ENCODE data around the gene TBCCD1. TPM values are rescaled to one million over a fixed set of nuclear protein-coding genes. Genes with fewer than 3 reads are reported as not detected.

Gene TBCCD1
- total and polyA plus RNA-seq, 4 experiments from 2014 or later = 20.1 to 28.6 (median 20.7) TPM

DNA sequence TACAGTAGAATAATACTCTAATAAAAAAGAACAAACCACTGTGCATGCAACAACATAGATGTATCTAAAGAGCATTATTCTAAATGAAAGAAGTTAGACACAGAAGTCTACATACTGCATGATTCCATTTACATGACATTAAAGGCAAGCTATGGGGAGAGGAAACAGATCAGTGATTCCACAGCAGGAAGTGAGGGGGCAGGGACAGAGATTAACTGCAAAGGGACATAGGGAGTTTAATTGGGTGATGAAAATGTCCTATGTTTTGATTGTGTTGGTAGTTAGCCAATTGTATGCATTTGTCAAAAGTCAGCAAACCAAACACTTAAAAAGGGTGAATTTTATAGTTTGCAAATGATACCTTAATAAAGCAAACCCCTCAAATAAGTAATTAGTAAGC is 36.7 kb downstream of the TBCCD1 start:
- Histone ChIP-seq H3K27me3 (ENCODE audit: insufficient read depth, low read length) (no peaks in the 10 kb centered on the region), H3K4me1 (ENCODE audit: insufficient read depth, low read length) (peaks cover 40% of the 10 kb centered on the region), H3K36me3 (ENCODE audit: insufficient read depth, low read length) (no peaks in the 10 kb centered on the region), H3K9me3 (ENCODE audit: control insufficient read depth in 1 of 2, low read length in 2 of 2) (no peaks in the 10 kb centered on the region), H3K4me3 (ENCODE audit: low read length in 2 of 2) (no peak overlapping the region), H3K27ac (ENCODE audit: low read depth, low read length) (no peak overlapping the region)
- no peak for DNase-seq
- H3K36me3 Mint-ChIP-seq = peaks cover 0 to 11% of the 10 kb centered on the region in 2 donors
- ChIA-PET CTCF (ENCODE audit: partially characterized antibody) (interaction anchor here (3.9 kb wide), 1 partner anchor 9 kb away, joined by 29 read pairs; no protein-coding TSS in a partner anchor), POLR2A (ENCODE audit: partially characterized antibody) (no interaction called here)
- H3K4me3 Mint-ChIP-seq = no peak overlapping the region
- no peaks in the 10 kb centered on the region for H3K9me3 Mint-ChIP-seq
- no peaks in the 10 kb centered on the region for H3K27me3 Mint-ChIP-seq
- H3K4me1 Mint-ChIP-seq = peaks cover 23 to 56% (median 40%) of the 10 kb centered on the region in 4 donors
- peak overlapping the region in 2 of 7 donors; percentile 10 to 21 for H3K27ac Mint-ChIP-seq
- intact Hi-C loops (cut with micrococcal nuclease) = no loop called here

GRCh38 chr3:186529201-186529999 is 37.7 kb downstream of the TBCCD1 start:
- H3K4me3 Mint-ChIP-seq = peak overlapping the region in 1 of 8 donors; percentile 29
- POLR2A ChIA-PET (ENCODE audit: partially characterized antibody) = interaction anchor here (0.8 to 0.9 kb wide), 2 partner anchors 11 to 13 kb away, joined by 3 to 4 read pairs; no protein-coding TSS in a partner anchor
- H3K4me1 ChIP-seq (ENCODE audit: insufficient read depth, low read length) = peaks cover 33% of the 10 kb centered on the region

GRCh38 chr3:186526256-186526606 is 40.9 kb downstream of the TBCCD1 start:
- Mint-ChIP-seq H3K27me3 (no peaks in the 10 kb centered on the region), H3K27ac (peak overlapping the region in 1 of 7 donors; percentile 5), H3K4me1 (peaks cover 14 to 33% (median 25%) of the 10 kb centered on the region in 4 donors), H3K36me3 (peaks cover 0 to 15% of the 10 kb centered on the region in 2 donors), H3K4me3 (no peak overlapping the region), H3K9me3 (no peaks in the 10 kb centered on the region)
- ChIA-PET CTCF (ENCODE audit: partially characterized antibody) (interaction anchor here (1.4 kb wide), 1 partner anchor 9 kb away, joined by 7 read pairs; no protein-coding TSS in a partner anchor), POLR2A (ENCODE audit: partially characterized antibody) (no interaction called here)
- no peak for DNase-seq
- H3K27ac ChIP-seq (ENCODE audit: low read depth, low read length) = no peak overlapping the region
- peaks cover 19% of the 10 kb centered on the region for H3K4me1 ChIP-seq (ENCODE audit: insufficient read depth, low read length)
- H3K27me3 ChIP-seq (ENCODE audit: insufficient read depth, low read length) = no peaks in the 10 kb centered on the region
- H3K36me3 ChIP-seq (ENCODE audit: insufficient read depth, low read length) = no peaks in the 10 kb centered on the region
- H3K4me3 ChIP-seq (ENCODE audit: low read length in 2 of 2) = no peak overlapping the region
- intact Hi-C loops (cut with micrococcal nuclease) = no loop called here
- no peaks in the 10 kb centered on the region for H3K9me3 ChIP-seq (ENCODE audit: control insufficient read depth in 1 of 2, low read length in 2 of 2)

More at GRCh38 chr3:186529201-186529999, 37.7 kb downstream of the TBCCD1 start:
- Histone ChIP-seq H3K27me3 (ENCODE audit: insufficient read depth, low read length) (no peaks in the 10 kb centered on the region), H3K9me3 (ENCODE audit: control insufficient read depth in 1 of 2, low read length in 2 of 2) (no peaks in the 10 kb centered on the region), H3K4me3 (ENCODE audit: low read length in 2 of 2) (no peak overlapping the region), H3K36me3 (ENCODE audit: insufficient read depth, low read length) (no peaks in the 10 kb centered on the region), H3K27ac (ENCODE audit: low read depth, low read length) (no peak overlapping the region)
- intact Hi-C loops (cut with micrococcal nuclease) = no loop called here
- DNase-seq = no peak
- Mint-ChIP-seq H3K9me3 (no peaks in the 10 kb centered on the region), H3K27ac (peak overlapping the region in 3 of 7 donors; percentile 5 to 26 (median 7)), H3K36me3 (peaks cover 0 to 11% of the 10 kb centered on the region in 2 donors), H3K4me1 (peaks cover 14 to 45% (median 31%) of the 10 kb centered on the region in 4 donors), H3K27me3 (no peaks in the 10 kb centered on the region)
- CTCF ChIA-PET (ENCODE audit: partially characterized antibody) = interaction anchor here (1.1 to 3.9 kb wide), 3 partner anchors 10 to 88 kb away, joined by 3 to 29 read pairs (median 4); no protein-coding TSS in a partner anchor

- H3K27ac ChIP-seq (ENCODE audit: low read depth, low read length) = no peak overlapping the region
- Mint-ChIP-seq H3K27ac (no peak overlapping the region), H3K9me3 (no peaks in the 10 kb centered on the region), H3K27me3 (no peaks in the 10 kb centered on the region), H3K36me3 (peaks cover 0 to 15% of the 10 kb centered on the region in 2 donors), H3K4me3 (no peak overlapping the region), H3K4me1 (peaks cover 20 to 34% (median 27%) of the 10 kb centered on the region in 4 donors)
- ChIA-PET CTCF (ENCODE audit: partially characterized antibody) (interaction anchor here (0.6 to 1.4 kb wide), 2 partner anchors 9 to 11 kb away, joined by 3 to 7 read pairs; no protein-coding TSS in a partner anchor), POLR2A (ENCODE audit: partially characterized antibody) (no interaction called here)
- no peaks in the 10 kb centered on the region for H3K27me3 ChIP-seq (ENCODE audit: insufficient read depth, low read length)
- H3K36me3 ChIP-seq (ENCODE audit: insufficient read depth, low read length) = no peaks in the 10 kb centered on the region
- H3K4me3 ChIP-seq (ENCODE audit: low read length in 2 of 2) = no peak overlapping the region
- intact Hi-C loops (cut with micrococcal nuclease) = no loop called here
- H3K4me1 ChIP-seq (ENCODE audit: insufficient read depth, low read length) = peaks cover 25% of the 10 kb centered on the region
- no peak for DNase-seq
- H3K9me3 ChIP-seq (ENCODE audit: control insufficient read depth in 1 of 2, low read length in 2 of 2) = no peaks in the 10 kb centered on the region
These were observed 41.5 kb downstream of the TBCCD1 start for GRCh38 chr3:186525369-186526255.

DNA sequence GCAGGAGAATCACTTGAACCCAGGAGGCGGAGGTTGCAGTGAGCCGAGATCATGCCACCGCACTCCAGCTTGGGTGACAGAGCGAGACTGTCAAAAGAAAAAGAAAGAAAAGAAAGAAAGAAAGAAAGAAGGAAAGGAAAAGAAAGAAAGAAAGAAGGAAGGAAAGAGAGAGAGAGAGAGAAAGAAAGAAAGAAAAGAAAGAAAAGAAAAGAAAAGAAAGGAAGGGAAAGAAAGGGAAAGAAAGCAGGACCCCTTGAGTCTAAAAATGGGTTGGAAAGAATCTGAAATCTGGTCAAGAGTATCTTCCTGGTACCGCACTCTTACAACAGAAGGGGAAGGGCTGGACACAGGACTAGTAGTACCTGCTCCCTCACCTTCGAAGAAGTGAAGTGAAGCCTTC is 42.5 kb downstream of the TBCCD1 start:
- POLR2A ChIA-PET (ENCODE audit: partially characterized antibody) = no interaction called here
- H3K27me3 Mint-ChIP-seq = no peaks in the 10 kb centered on the region
- H3K4me1 ChIP-seq (ENCODE audit: insufficient read depth, low read length) = peaks cover 27% of the 10 kb centered on the region
- CTCF ChIA-PET (ENCODE audit: partially characterized antibody) = interaction anchor here (0.6 kb wide), 1 partner anchor 12 kb away, joined by 3 read pairs; no protein-coding TSS in a partner anchor
- H3K9me3 ChIP-seq (ENCODE audit: control insufficient read depth in 1 of 2, low read length in 2 of 2) = no peaks in the 10 kb centered on the region
- intact Hi-C loops (cut with micrococcal nuclease) = no loop called here
- peak overlapping the region in 1 of 7 donors; percentile 68 for H3K27ac Mint-ChIP-seq
- H3K4me1 Mint-ChIP-seq = peaks cover 19 to 39% (median 29%) of the 10 kb centered on the region in 4 donors
- no peak for DNase-seq
- H3K9me3 Mint-ChIP-seq = no peaks in the 10 kb centered on the region
- H3K4me3 Mint-ChIP-seq = no peak overlapping the region
- no peaks in the 10 kb centered on the region for H3K36me3 ChIP-seq (ENCODE audit: insufficient read depth, low read length)
- no peak overlapping the region for H3K4me3 ChIP-seq (ENCODE audit: low read length in 2 of 2)
- H3K27ac ChIP-seq (ENCODE audit: low read depth, low read length) = no peak overlapping the region
- H3K36me3 Mint-ChIP-seq = peaks cover 0 to 15% of the 10 kb centered on the region in 2 donors
- H3K27me3 ChIP-seq (ENCODE audit: insufficient read depth, low read length) = no peaks in the 10 kb centered on the region

DNA sequence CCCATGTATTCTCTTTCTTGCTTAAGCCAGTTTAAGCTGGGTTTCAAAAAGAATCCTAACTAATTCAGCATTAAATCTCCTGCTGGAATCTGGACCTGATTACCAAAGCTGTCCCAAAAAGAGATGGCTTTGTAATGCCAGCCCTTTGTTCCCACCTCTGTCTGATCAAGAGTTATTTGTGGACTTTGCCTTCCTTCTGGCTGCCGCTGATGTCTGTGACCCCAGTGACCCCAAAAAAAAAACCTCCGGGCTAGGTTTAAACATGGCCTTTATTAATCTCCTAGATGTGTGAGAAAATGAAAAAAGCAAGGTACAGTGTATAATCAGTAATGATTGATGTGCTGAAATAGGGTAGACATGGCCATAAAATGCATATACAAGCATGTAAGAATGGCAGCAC is 43.7 kb downstream of the TBCCD1 start:
- Histone ChIP-seq H3K9me3 (ENCODE audit: control insufficient read depth in 1 of 2, low read length in 2 of 2) (no peaks in the 10 kb centered on the region), H3K4me1 (ENCODE audit: insufficient read depth, low read length) (peaks cover 35% of the 10 kb centered on the region), H3K36me3 (ENCODE audit: insufficient read depth, low read length) (no peaks in the 10 kb centered on the region), H3K4me3 (ENCODE audit: low read length in 2 of 2) (no peak overlapping the region), H3K27me3 (ENCODE audit: insufficient read depth, low read length) (no peaks in the 10 kb centered on the region), H3K27ac (ENCODE audit: low read depth, low read length) (no peak overlapping the region)
- CTCF ChIA-PET (ENCODE audit: partially characterized antibody) = no interaction called here
- POLR2A ChIA-PET (ENCODE audit: partially characterized antibody) = no interaction called here
- H3K36me3 Mint-ChIP-seq = peaks cover 0 to 10% of the 10 kb centered on the region in 2 donors
- H3K27ac Mint-ChIP-seq = peak overlapping the region in 1 of 7 donors; percentile 52
- intact Hi-C loops (cut with micrococcal nuclease) = no loop called here
- H3K4me1 Mint-ChIP-seq = peaks cover 23 to 41% (median 31%) of the 10 kb centered on the region in 4 donors
- H3K27me3 Mint-ChIP-seq = no peaks in the 10 kb centered on the region
- H3K9me3 Mint-ChIP-seq = no peaks in the 10 kb centered on the region
- H3K4me3 Mint-ChIP-seq = no peak overlapping the region
- no peak for DNase-seq

GRCh38 chr3:186523022-186523421 is 44.1 kb downstream of the TBCCD1 start:
- Histone ChIP-seq H3K27ac (ENCODE audit: low read depth, low read length) (no peak overlapping the region), H3K4me1 (ENCODE audit: insufficient read depth, low read length) (peaks cover 39% of the 10 kb centered on the region), H3K27me3 (ENCODE audit: insufficient read depth, low read length) (no peaks in the 10 kb centered on the region), H3K36me3 (ENCODE audit: insufficient read depth, low read length) (no peaks in the 10 kb centered on the region), H3K4me3 (ENCODE audit: low read length in 2 of 2) (no peak overlapping the region), H3K9me3 (ENCODE audit: control insufficient read depth in 1 of 2, low read length in 2 of 2) (no peaks in the 10 kb centered on the region)
- ChIA-PET CTCF (ENCODE audit: partially characterized antibody) (no interaction called here), POLR2A (ENCODE audit: partially characterized antibody) (no interaction called here)
- no peak overlapping the region for H3K4me3 Mint-ChIP-seq
- H3K36me3 Mint-ChIP-seq = peaks cover 0 to 10% of the 10 kb centered on the region in 2 donors
- DNase-seq = no peak
- no peak overlapping the region for H3K27ac Mint-ChIP-seq
- H3K27me3 Mint-ChIP-seq = no peaks in the 10 kb centered on the region
- peaks cover 25 to 44% (median 34%) of the 10 kb centered on the region in 4 donors for H3K4me1 Mint-ChIP-seq
- intact Hi-C loops (cut with micrococcal nuclease) = no loop called here
- H3K9me3 Mint-ChIP-seq = no peaks in the 10 kb centered on the region

Measured in CD4-positive, alpha-beta memory T cell (primary cell).